ENCODE results near the gene STRC. TPM values are rescaled to one million over a fixed set of nuclear protein-coding genes. Genes with fewer than 3 reads are reported as not detected.
"Not testable (repeated sequence)": the region's sequence is repeated elsewhere in the genome, so short reads cannot be mapped to it uniquely, and the experiment has no call there.

The STRC gene
- polyA plus RNA-seq, 3 donors: 0.37 TPM; not detected in 2

DNA sequence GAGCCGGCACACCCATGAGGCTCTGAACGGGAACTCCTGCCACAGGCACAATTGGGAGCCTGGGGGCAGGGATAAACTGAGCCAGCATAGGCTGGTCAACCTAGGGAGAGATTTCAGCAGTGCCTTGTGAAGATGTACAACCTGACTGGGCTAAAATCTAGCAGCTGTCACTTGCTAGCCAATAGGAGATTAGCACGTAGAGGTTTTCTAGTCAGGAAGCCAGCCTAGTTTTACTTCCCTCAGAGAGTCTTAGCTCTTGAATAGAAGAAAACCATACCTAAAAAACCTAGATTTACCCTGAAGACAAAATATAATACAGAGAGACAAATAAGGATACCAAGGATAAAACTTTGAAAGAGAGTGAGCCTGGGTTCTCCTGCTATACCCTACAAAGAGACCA lies 55.8 kb downstream of the STRC start:
- H3K36me3 Mint-ChIP-seq; H3K79me2 ChIP-seq (ENCODE audit: insufficient read depth, low read length); H3K4me3 Mint-ChIP-seq; H3K4me2 ChIP-seq (replicated peaks; ENCODE audit: extremely low read depth, low read length, poor library complexity, severe bottlenecking); H3K36me3 ChIP-seq (replicated peaks in 1 of 2; ENCODE audit: control insufficient read depth in 1 of 2, insufficient read depth in 2 of 2, low read length in 2 of 2); intact Hi-C loops (cut with micrococcal nuclease); H3K4me1 ChIP-seq (ENCODE audit: control insufficient read depth in 1 of 2, insufficient read depth in 2 of 2, low read length in 2 of 2); H3K27ac ChIP-seq (ENCODE audit: low read depth in 1 of 2, low read length in 2 of 2); H3K27me3 Mint-ChIP-seq (ENCODE audit: low read depth in 3 of 3); H4K20me1 ChIP-seq (ENCODE audit: insufficient read depth, low read length); H3K9me3 ChIP-seq (replicated peaks in 1 of 2; ENCODE audit: control insufficient read depth in 1 of 2, insufficient read depth in 1 of 2, low read length in 2 of 2); DNase-seq; H3K9me3 Mint-ChIP-seq; H3K9ac ChIP-seq (ENCODE audit: insufficient read depth, low read length, poor library complexity, severe bottlenecking); H3K27me3 ChIP-seq (ENCODE audit: control insufficient read depth in 2 of 2, insufficient read depth in 2 of 2, low read length in 2 of 2); H2AFZ ChIP-seq (ENCODE audit: insufficient read depth, low read depth, low read length, poor library complexity, severe bottlenecking); H3K4me1 Mint-ChIP-seq; H3K27ac Mint-ChIP-seq; H3K4me3 ChIP-seq (replicated peaks in 1 of 3; ENCODE audit: low read depth in 2 of 3, low read length in 3 of 3): not testable (repeated sequence)
- no CpG with 5 or more reads among the region's 3 CpGs for WGBS (ENCODE audit: insufficient coverage)

DNA sequence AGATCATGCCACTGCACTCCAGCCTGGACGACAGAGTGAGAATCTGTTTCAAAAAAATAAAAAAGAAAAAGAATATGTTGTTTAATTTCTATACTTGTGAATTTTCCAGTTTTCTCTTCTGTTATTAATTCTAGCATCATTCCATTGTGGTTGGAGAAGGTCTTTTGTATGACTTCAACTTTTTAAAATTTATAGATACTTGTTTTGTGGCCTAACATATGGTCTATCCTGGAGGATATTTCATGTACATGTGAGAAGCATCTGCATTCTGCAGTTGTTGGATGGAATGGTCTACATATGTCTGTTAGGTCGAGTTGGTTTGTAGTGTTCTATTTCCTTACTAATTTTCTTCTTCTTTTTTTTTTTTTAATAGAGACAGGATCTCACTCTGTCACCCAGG lies 65.6 kb downstream of the STRC start:
- no CpG with 5 or more reads among the region's 2 CpGs for WGBS (ENCODE audit: insufficient coverage)
- Histone ChIP-seq H3K36me3 (replicated peaks in 1 of 2; ENCODE audit: control insufficient read depth in 1 of 2, insufficient read depth in 2 of 2, low read length in 2 of 2) (peaks cover 0 to 4% of the 10 kb centered on the region in 2 donors), H4K20me1 (ENCODE audit: insufficient read depth, low read length) (no peaks in the 10 kb centered on the region), H2AFZ (ENCODE audit: insufficient read depth, low read depth, low read length, poor library complexity, severe bottlenecking) (no peak overlapping the region), H3K79me2 (ENCODE audit: insufficient read depth, low read length) (no peaks in the 10 kb centered on the region), H3K27me3 (ENCODE audit: control insufficient read depth in 2 of 2, insufficient read depth in 2 of 2, low read length in 2 of 2) (no peaks in the 10 kb centered on the region), H3K9ac (ENCODE audit: insufficient read depth, low read length, poor library complexity, severe bottlenecking) (no peak overlapping the region), H3K4me2 (replicated peaks; ENCODE audit: extremely low read depth, low read length, poor library complexity, severe bottlenecking) (no peak overlapping the region), H3K9me3 (replicated peaks in 1 of 2; ENCODE audit: control insufficient read depth in 1 of 2, insufficient read depth in 1 of 2, low read length in 2 of 2) (no peaks in the 10 kb centered on the region), H3K4me3 (replicated peaks in 1 of 3; ENCODE audit: low read depth in 2 of 3, low read length in 3 of 3) (no peak overlapping the region), H3K27ac (ENCODE audit: low read depth in 1 of 2, low read length in 2 of 2) (no peak overlapping the region), H3K4me1 (ENCODE audit: control insufficient read depth in 1 of 2, insufficient read depth in 2 of 2, low read length in 2 of 2) (no peaks in the 10 kb centered on the region)
- intact Hi-C loops (cut with micrococcal nuclease): no loop called here
- no peak overlapping the region for H3K4me3 Mint-ChIP-seq
- H3K27ac Mint-ChIP-seq: peak overlapping the region in 1 of 7 donors; percentile 41
- no peaks in the 10 kb centered on the region for H3K27me3 Mint-ChIP-seq (ENCODE audit: low read depth in 3 of 3)
- H3K36me3 Mint-ChIP-seq: peaks cover 15 to 26% of the 10 kb centered on the region in 2 donors
- no peak for DNase-seq
- peaks cover 0 to 1% (median 0%) of the 10 kb centered on the region in 7 donors for H3K9me3 Mint-ChIP-seq
- H3K4me1 Mint-ChIP-seq: no peaks in the 10 kb centered on the region
- TF ChIP-seq, protein P1, sequence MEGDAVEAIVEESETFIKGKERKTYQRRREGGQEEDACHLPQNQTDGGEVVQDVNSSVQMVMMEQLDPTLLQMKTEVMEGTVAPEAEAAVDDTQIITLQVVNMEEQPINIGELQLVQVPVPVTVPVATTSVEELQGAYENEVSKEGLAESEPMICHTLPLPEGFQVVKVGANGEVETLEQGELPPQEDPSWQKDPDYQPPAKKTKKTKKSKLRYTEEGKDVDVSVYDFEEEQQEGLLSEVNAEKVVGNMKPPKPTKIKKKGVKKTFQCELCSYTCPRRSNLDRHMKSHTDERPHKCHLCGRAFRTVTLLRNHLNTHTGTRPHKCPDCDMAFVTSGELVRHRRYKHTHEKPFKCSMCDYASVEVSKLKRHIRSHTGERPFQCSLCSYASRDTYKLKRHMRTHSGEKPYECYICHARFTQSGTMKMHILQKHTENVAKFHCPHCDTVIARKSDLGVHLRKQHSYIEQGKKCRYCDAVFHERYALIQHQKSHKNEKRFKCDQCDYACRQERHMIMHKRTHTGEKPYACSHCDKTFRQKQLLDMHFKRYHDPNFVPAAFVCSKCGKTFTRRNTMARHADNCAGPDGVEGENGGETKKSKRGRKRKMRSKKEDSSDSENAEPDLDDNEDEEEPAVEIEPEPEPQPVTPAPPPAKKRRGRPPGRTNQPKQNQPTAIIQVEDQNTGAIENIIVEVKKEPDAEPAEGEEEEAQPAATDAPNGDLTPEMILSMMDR (IDR thresholded peaks at IDR 0.05): no peak

Data from CD14-positive monocyte (primary cell).